HL-60 (cell line): Measurements from ENCODE around the gene NUAK2.

Source experiments
- DNase-seq, 2 experiments: peaks; one replicate each; pipeline ENCODE4 v3.0.0-alpha.2; 2010 to 2020; ENCODE audit warnings: low read depth in 1 of 2, low spot score in 1 of 2
- H3K27ac ChIP-seq: fragments of 250-450 bp; sonication (Bioruptor Pico); replicated peaks from 2 replicates; pipeline ENCODE4 v1.5.1; 2020; ENCODE audit warnings: mild to moderate bottlenecking, moderate library complexity
- H3K27me3 ChIP-seq: fragments of 250-450 bp; sonication (Bioruptor Pico); 2 replicates; pipeline ENCODE4 v1.5.1; 2021; ENCODE audit warnings: mild to moderate bottlenecking, moderate library complexity; ENCODE audit not compliant: insufficient read depth, poor library complexity, severe bottlenecking
- H3K4me3 ChIP-seq: replicated peaks from 2 replicates; pipeline ENCODE4 v1.5.1; 2011; ENCODE audit warnings: mild to moderate bottlenecking, control low read depth, low read length; ENCODE audit not compliant: insufficient read depth
- GABPA ChIP-seq: IDR thresholded peaks from 2 replicates; pipeline ENCODE4 v1.6.1; 2012; ENCODE audit warnings: low read depth
- POLR2AphosphoS5 ChIP-seq: IDR thresholded peaks from 2 replicates; pipeline ENCODE4 v1.6.1; 2012; ENCODE audit warnings: low read depth
- REST ChIP-seq: IDR thresholded peaks from 2 replicates; pipeline ENCODE4 v1.6.1; 2012; ENCODE audit warnings: low read depth; ENCODE audit not compliant: insufficient replicate concordance
- SPI1 ChIP-seq: IDR thresholded peaks from 2 replicates; pipeline ENCODE4 v1.6.1; 2012; ENCODE audit warnings: low read depth, mild to moderate bottlenecking, borderline replicate concordance
- TF ChIP-seq, protein P1 (sequence below): IDR thresholded peaks from one replicate; pipeline ENCODE4 v1.5.1; 2011; ENCODE audit warnings: low read length, control low read depth, inconsistent platforms; ENCODE audit not compliant: insufficient read depth

Gene NUAK2

GRCh38 chr1:205266611-205267305 lies 54.8 kb downstream of the NUAK2 start:
- Histone ChIP-seq H3K4me3 (no peak overlapping the region), H3K27me3 (peaks cover 15% of the 10 kb centered on the region), H3K27ac (no peak overlapping the region)
- no peak for DNase-seq
- TF ChIP-seq SPI1 (no peak), POLR2AphosphoS5 (no peak), REST (no peak), GABPA (no peak)
- TF ChIP-seq, protein P1, sequence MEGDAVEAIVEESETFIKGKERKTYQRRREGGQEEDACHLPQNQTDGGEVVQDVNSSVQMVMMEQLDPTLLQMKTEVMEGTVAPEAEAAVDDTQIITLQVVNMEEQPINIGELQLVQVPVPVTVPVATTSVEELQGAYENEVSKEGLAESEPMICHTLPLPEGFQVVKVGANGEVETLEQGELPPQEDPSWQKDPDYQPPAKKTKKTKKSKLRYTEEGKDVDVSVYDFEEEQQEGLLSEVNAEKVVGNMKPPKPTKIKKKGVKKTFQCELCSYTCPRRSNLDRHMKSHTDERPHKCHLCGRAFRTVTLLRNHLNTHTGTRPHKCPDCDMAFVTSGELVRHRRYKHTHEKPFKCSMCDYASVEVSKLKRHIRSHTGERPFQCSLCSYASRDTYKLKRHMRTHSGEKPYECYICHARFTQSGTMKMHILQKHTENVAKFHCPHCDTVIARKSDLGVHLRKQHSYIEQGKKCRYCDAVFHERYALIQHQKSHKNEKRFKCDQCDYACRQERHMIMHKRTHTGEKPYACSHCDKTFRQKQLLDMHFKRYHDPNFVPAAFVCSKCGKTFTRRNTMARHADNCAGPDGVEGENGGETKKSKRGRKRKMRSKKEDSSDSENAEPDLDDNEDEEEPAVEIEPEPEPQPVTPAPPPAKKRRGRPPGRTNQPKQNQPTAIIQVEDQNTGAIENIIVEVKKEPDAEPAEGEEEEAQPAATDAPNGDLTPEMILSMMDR: no peak

DNA sequence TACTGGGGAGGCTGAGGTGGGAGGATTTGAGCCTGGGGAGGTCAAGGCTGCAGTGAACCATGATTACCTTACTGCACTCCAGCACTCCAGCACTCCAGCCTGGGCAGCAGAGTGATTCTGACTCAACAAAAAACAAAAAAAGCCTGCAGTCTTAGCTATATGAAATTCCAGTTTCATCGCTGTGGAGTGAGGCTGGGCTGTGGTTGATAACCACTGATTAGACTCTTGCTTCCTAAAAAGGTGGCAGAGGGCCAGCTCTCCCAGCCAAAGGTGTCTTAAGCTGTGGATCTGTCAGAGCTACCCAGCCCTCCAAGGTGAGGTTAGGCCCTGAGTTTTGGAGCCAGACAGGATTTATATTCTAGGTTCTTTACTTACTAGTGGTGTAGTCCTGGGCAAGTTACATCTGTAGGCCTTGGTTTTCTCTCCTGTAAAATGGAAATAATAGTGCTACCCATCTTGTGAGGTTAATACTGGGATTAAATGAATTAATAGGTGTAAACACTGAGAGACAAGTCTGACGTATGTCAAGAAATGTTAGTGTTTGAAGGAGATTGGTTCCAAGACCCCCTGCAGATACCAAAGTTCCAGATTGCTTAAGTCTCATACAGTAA lies 57.9 kb downstream of the NUAK2 start:
- peaks cover 12% of the 10 kb centered on the region for H3K27me3 ChIP-seq
- no peak overlapping the region for H3K27ac ChIP-seq
- TF ChIP-seq SPI1: no peak
- TF ChIP-seq, protein P1: no peak
- TF ChIP-seq GABPA: no peak
- TF ChIP-seq POLR2AphosphoS5: no peak
- TF ChIP-seq REST: no peak
- DNase-seq: no peak
- no peak overlapping the region for H3K4me3 ChIP-seq

GRCh38 chr1:205262731-205263171 lies 58.8 kb downstream of the NUAK2 start:
- peak in 1 of 2 experiments; percentile 14 for DNase-seq

More at GRCh38 chr1:205262731-205263171, 58.8 kb downstream of the NUAK2 start:
- H3K4me3 ChIP-seq: no peak overlapping the region
- no peak overlapping the region for H3K27ac ChIP-seq
- TF ChIP-seq GABPA (no peak), SPI1 (no peak), REST (no peak), POLR2AphosphoS5 (no peak)
- TF ChIP-seq, protein P1: no peak
- H3K27me3 ChIP-seq: peaks cover 10% of the 10 kb centered on the region
